ENCODE results near the gene MFSD11.
"Not testable (repeated sequence)": the region's sequence is repeated elsewhere in the genome, so short reads cannot be mapped to it uniquely, and the experiment has no call there.

Gene MFSD11

GRCh38 chr17:76697702-76698465, 40.0 kb upstream of the MFSD11 start:
- no peak overlapping the region for H3K4me3 ChIP-seq (ENCODE audit: low read length in 2 of 2)
- peak overlapping the region; percentile 83 for H3K23ac ChIP-seq (ENCODE audit: low read depth, low read length, poor library complexity)
- peak overlapping the region; percentile 84 for H2AFZ ChIP-seq (ENCODE audit: low read length)
- WGBS, 2 donors (ENCODE audit: extremely low coverage in 2 of 2, insufficient read length in 2 of 2, insufficient replicate concordance in 1 of 2) = no CpG with 5 or more reads among the region's 17 CpGs
- H3K9me3 ChIP-seq (replicated peaks in 1 of 2; ENCODE audit: control insufficient read depth in 2 of 2, insufficient read depth in 1 of 2, low read depth in 1 of 2, low read length in 2 of 2) = no peaks in the 10 kb centered on the region
- H3K4ac ChIP-seq (ENCODE audit: low read length) = no peak overlapping the region
- H3K14ac ChIP-seq (ENCODE audit: low read length) = no peak overlapping the region
- H2BK12ac ChIP-seq (ENCODE audit: low read length) = peak overlapping the region; percentile 1
- peak; percentile 70 for DNase-seq (ENCODE audit: low spot score)
- peak overlapping the region; percentile 43 for H3K4me2 ChIP-seq (ENCODE audit: insufficient read depth, low read length, poor library complexity, severe bottlenecking)
- H3K27ac ChIP-seq (replicated peaks; ENCODE audit: low read length) = peak overlapping the region; percentile 83
- H3K18ac ChIP-seq (ENCODE audit: low read length) = peak overlapping the region; percentile 89
- no peaks in the 10 kb centered on the region for H3K36me3 ChIP-seq (replicated peaks in 1 of 2; ENCODE audit: control insufficient read depth in 2 of 2, insufficient read depth in 2 of 2, low read length in 2 of 2)
- no peak overlapping the region for H4K91ac ChIP-seq (ENCODE audit: low read depth, low read length, poor library complexity)
- H2BK15ac ChIP-seq (ENCODE audit: low read length) = peak overlapping the region; percentile 70
- peak overlapping the region; percentile 58 for H2AK5ac ChIP-seq (ENCODE audit: low read depth, low read length)
- peak overlapping the region; percentile 17 for H2BK5ac ChIP-seq (ENCODE audit: low read length)
- peak overlapping the region; percentile 38 for H3K9ac ChIP-seq (ENCODE audit: low read depth, low read length, poor library complexity)
- H3K27me3 ChIP-seq (ENCODE audit: control insufficient read depth in 3 of 3, insufficient read depth in 3 of 3, low read depth in 1 of 3, low read length in 3 of 3) = no peaks in the 10 kb centered on the region
- H3K79me1 ChIP-seq (ENCODE audit: low read depth, low read length) = no peaks in the 10 kb centered on the region
- no peak overlapping the region for H2BK120ac ChIP-seq (ENCODE audit: low read depth, low read length)
- no peak overlapping the region for H4K8ac ChIP-seq (ENCODE audit: low read depth, low read length)
- peaks cover 36 to 43% of the 10 kb centered on the region in 2 donors for H3K4me1 ChIP-seq (ENCODE audit: control insufficient read depth in 2 of 2, insufficient read depth in 1 of 2, low read depth in 1 of 2, low read length in 2 of 2)

DNA sequence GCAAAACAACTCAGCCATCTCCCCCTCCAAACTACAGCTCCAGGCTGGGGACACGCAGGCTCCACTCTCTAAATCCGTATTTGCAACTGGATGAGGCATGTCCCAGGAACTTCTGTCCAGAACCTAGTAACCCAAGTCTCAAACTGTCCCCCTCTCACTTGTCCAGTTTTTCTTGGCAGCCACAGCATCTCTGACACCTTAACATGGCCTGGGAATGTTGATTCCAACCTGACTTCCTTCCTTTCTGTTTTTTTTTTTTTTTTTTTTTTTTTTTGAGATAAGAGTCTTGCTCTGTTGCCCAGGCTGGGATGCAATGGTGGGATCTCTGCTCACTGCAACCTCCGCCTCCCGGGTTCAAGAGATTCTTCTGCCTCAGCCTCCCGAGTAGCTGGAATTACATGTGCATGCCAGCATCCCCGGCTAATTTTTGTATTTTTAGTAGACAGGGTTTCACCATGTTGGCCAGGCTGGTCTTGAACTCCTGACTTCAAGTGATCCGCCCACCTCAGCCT, 39.4 kb upstream of the MFSD11 start:
- not testable (repeated sequence) for H2BK12ac ChIP-seq (ENCODE audit: low read length); H2BK120ac ChIP-seq (ENCODE audit: low read depth, low read length); H3K4me3 ChIP-seq (ENCODE audit: low read length in 2 of 2); H4K8ac ChIP-seq (ENCODE audit: low read depth, low read length); DNase-seq (ENCODE audit: low spot score); H4K91ac ChIP-seq (ENCODE audit: low read depth, low read length, poor library complexity); H3K9ac ChIP-seq (ENCODE audit: low read depth, low read length, poor library complexity); H3K79me1 ChIP-seq (ENCODE audit: low read depth, low read length); H3K36me3 ChIP-seq (replicated peaks in 1 of 2; ENCODE audit: control insufficient read depth in 2 of 2, insufficient read depth in 2 of 2, low read length in 2 of 2); H3K9me3 ChIP-seq (replicated peaks in 1 of 2; ENCODE audit: control insufficient read depth in 2 of 2, insufficient read depth in 1 of 2, low read depth in 1 of 2, low read length in 2 of 2); H3K14ac ChIP-seq (ENCODE audit: low read length); H3K4ac ChIP-seq (ENCODE audit: low read length); H3K27me3 ChIP-seq (ENCODE audit: control insufficient read depth in 3 of 3, insufficient read depth in 3 of 3, low read depth in 1 of 3, low read length in 3 of 3); H3K23ac ChIP-seq (ENCODE audit: low read depth, low read length, poor library complexity); H3K4me2 ChIP-seq (ENCODE audit: insufficient read depth, low read length, poor library complexity, severe bottlenecking)
- Histone ChIP-seq H2AK5ac (ENCODE audit: low read depth, low read length) (peak overlapping the region; percentile 58), H2BK15ac (ENCODE audit: low read length) (peak overlapping the region; percentile 70), H3K4me1 (ENCODE audit: control insufficient read depth in 2 of 2, insufficient read depth in 1 of 2, low read depth in 1 of 2, low read length in 2 of 2) (peaks cover 36 to 43% of the 10 kb centered on the region in 2 donors), H3K18ac (ENCODE audit: low read length) (peak overlapping the region; percentile 68), H2BK5ac (ENCODE audit: low read length) (peak overlapping the region; percentile 17), H3K27ac (replicated peaks; ENCODE audit: low read length) (peak overlapping the region; percentile 83), H2AFZ (ENCODE audit: low read length) (peak overlapping the region; percentile 84)
- whole genome bisulfite sequencing, 2 donors (ENCODE audit: extremely low coverage in 2 of 2, insufficient read length in 2 of 2, insufficient replicate concordance in 1 of 2) = no CpG with 5 or more reads among the region's 7 CpGs

- H2BK120ac ChIP-seq (ENCODE audit: low read depth, low read length) = peak overlapping the region; percentile 97
- H3K23ac ChIP-seq (ENCODE audit: low read depth, low read length, poor library complexity) = no peak overlapping the region
- H4K91ac ChIP-seq (ENCODE audit: low read depth, low read length, poor library complexity) = no peak overlapping the region
- H3K18ac ChIP-seq (ENCODE audit: low read length) = peak overlapping the region; percentile 4
- no peaks in the 10 kb centered on the region for H3K36me3 ChIP-seq (replicated peaks in 1 of 2; ENCODE audit: control insufficient read depth in 2 of 2, insufficient read depth in 2 of 2, low read length in 2 of 2)
- WGBS, 2 donors (ENCODE audit: extremely low coverage in 2 of 2, insufficient read length in 2 of 2, insufficient replicate concordance in 1 of 2) = no CpG with 5 or more reads among the region's 8 CpGs
- H2BK12ac ChIP-seq (ENCODE audit: low read length) = no peak overlapping the region
- no peak overlapping the region for H3K4me2 ChIP-seq (ENCODE audit: insufficient read depth, low read length, poor library complexity, severe bottlenecking)
- H3K4ac ChIP-seq (ENCODE audit: low read length) = no peak overlapping the region
- H3K79me1 ChIP-seq (ENCODE audit: low read depth, low read length) = no peaks in the 10 kb centered on the region
- H3K14ac ChIP-seq (ENCODE audit: low read length) = no peak overlapping the region
- H2AFZ ChIP-seq (ENCODE audit: low read length) = peak overlapping the region; percentile 81
- no peak overlapping the region for H2BK5ac ChIP-seq (ENCODE audit: low read length)
- peak overlapping the region; percentile 83 for H3K27ac ChIP-seq (replicated peaks; ENCODE audit: low read length)
- H2AK5ac ChIP-seq (ENCODE audit: low read depth, low read length) = peak overlapping the region; percentile 24
- H3K4me1 ChIP-seq (ENCODE audit: control insufficient read depth in 2 of 2, insufficient read depth in 1 of 2, low read depth in 1 of 2, low read length in 2 of 2) = peaks cover 36 to 41% of the 10 kb centered on the region in 2 donors
- H3K27me3 ChIP-seq (ENCODE audit: control insufficient read depth in 3 of 3, insufficient read depth in 3 of 3, low read depth in 1 of 3, low read length in 3 of 3) = no peaks in the 10 kb centered on the region
- peaks cover 0 to 3% of the 10 kb centered on the region in 2 donors for H3K9me3 ChIP-seq (replicated peaks in 1 of 2; ENCODE audit: control insufficient read depth in 2 of 2, insufficient read depth in 1 of 2, low read depth in 1 of 2, low read length in 2 of 2)
- DNase-seq (ENCODE audit: low spot score) = no peak
- H3K9ac ChIP-seq (ENCODE audit: low read depth, low read length, poor library complexity) = no peak overlapping the region
- H3K4me3 ChIP-seq (ENCODE audit: low read length in 2 of 2) = peak overlapping the region in 1 of 2 donors; percentile 44
- no peak overlapping the region for H2BK15ac ChIP-seq (ENCODE audit: low read length)
- H4K8ac ChIP-seq (ENCODE audit: low read depth, low read length) = no peak overlapping the region
Observed at GRCh38 chr17:76700270-76700616, 37.7 kb upstream of the MFSD11 start.
